A375 (cell line): ENCODE results near the gene LHX5. TPM values are rescaled to one million over a fixed set of nuclear protein-coding genes. Genes with fewer than 3 reads are reported as not detected.

Experiments
- total RNA-seq: library from RNA; depleted of rRNA; stranded (reverse); fragments of >200 nt; shearing (Covaris generic); gene quantifications from 2 replicates; pipeline ENCODE4 v1.2.3, GENCODE V29; 2014; rRNA removed

Gene LHX5
- not detected in 2 replicates for total RNA-seq

DNA sequence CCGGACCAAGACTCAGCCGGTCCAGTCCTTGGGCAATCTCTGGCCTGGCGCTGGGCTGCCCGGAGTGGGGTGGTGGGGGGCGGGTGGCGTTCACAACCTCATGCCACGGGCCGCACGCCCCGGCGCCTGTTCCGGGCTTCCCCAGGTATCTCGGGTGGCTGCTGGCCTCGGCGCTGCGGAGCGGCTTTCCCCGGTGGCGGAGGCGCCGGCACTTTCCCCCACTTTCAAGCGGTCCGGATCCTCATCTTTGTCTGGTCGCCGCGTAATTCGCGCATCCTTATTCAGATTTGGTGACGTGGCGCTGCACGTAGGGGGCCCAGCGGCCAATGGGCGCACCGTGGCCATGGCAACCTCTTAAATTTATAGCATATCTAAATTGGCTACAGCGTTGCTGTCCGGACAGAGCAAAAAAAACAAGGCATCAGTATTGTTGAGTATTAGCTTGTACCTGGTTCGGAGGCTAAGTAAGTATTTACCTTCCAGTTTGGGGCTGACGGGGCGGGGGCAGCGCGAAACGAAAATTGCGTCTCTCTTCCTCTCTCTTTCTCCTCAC is at the start of gene LHX5:
Gene LHX5, minus strand, starts transcription at position 253 of the 553 bp plus-strand sequence. CDS start 373 bp downstream, outside the sequence.

DNA sequence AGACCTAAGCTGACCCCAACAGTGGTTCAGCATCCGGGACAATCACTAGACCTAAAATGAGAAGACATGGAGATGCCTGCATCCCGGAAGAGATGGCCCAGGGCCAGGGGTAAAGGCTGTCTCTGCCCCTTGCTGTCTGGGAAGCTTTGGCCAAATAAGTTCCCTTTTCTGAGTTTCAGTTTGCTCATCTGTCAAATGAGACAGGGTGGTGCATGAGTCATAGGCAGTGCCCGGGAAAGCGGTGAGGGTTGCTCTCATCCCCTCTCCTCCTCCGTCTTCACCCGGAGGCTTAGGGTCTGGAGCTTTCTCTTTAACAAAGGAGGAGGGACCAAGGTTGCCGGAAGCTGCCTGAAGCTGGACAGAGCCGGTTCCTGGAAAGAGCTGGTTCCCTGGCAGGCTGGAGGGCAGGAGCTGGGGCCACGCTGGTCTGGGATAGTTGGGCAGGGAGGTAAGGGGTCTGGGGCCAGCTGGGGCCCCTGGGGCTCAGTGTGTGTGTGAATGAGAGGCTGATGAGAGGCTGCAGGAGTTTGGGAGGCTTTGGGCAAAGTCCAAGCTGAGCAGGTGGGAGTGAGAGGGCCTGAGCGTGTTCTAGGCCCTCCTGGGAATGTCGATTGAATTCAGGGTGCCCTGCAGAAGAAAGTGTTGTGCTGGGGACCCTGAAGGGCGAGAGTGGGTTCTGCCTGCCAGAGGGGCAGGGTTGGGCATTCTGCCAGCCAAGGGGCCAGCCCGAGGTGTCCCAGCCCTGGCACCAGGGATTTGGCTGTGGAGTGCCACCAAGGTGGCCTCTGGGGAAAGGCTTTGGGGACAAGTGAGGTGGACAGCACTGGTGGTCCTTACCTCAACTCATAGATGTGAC is 49.4 kb downstream of the LHX5 start, which contains the start of gene SDSL:
Gene SDSL, plus strand, starts transcription at position 351 of the 856 bp plus-strand sequence. CDS start 5,603 bp downstream, outside the sequence.

Other genes with a start within 250 kb of the LHX5 start
- gene SLC8B1, start 136.8 kb downstream of the LHX5 start, total RNA-seq = 6.1 and 6.8 TPM in 2 replicates
- gene PLBD2, start 113.3 kb downstream of the LHX5 start, total RNA-seq = 8.4 and 15.1 TPM in 2 replicates
- not detected in 2 replicates for gene SDS, start 68.0 kb downstream of the LHX5 start, total RNA-seq
- gene SDSL, start 49.5 kb downstream of the LHX5 start, total RNA-seq = 9.6 and 12.9 TPM in 2 replicates